Right atrium auricular region (tissue), 2 donors: Measurements from ENCODE around the gene NUDT21. TPM values are rescaled to one million over a fixed set of nuclear protein-coding genes. Genes with fewer than 3 reads are reported as not detected.
"Not testable (repeated sequence)": the region's sequence is repeated elsewhere in the genome, so short reads cannot be mapped to it uniquely, and the experiment has no call there.

Source experiments
- DNase-seq: peaks from one replicate; pipeline ENCODE4 v3.0.0-alpha.2; 2019; ENCODE audit warnings: low spot score
- H3K27ac ChIP-seq, 2 donors: fragments of 200-600 bp; sonication (generic); 1 replicate in 1 of 2; 2 replicates in 1 of 2; pipeline ENCODE4 v1.5.1; 2016 to 2019
- H3K27me3 ChIP-seq, 2 donors: fragments of 200-600 bp; sonication (generic); one replicate each; pipeline versions ENCODE4 v1.5.1 to v1.6.0; 2017 to 2019
- H3K36me3 ChIP-seq: fragments of 200-600 bp; sonication (generic); one replicate; pipeline ENCODE4 v1.5.1; 2016
- H3K4me1 ChIP-seq, 2 donors: fragments of 200-600 bp; sonication (generic); one replicate each; pipeline versions ENCODE4 v1.5.1 to v1.6.0; 2017 to 2019
- H3K4me3 ChIP-seq, 2 donors: fragments of 200-600 bp; sonication (generic); 1 replicate in 1 of 2; 2 replicates in 1 of 2; pipeline ENCODE4 v1.5.1; 2017 to 2019; ENCODE audit warnings: mild to moderate bottlenecking in 1 of 2, moderate library complexity in 1 of 2
- H3K9me3 ChIP-seq, 2 donors: fragments of 200-600 bp; sonication (generic); one replicate each; pipeline ENCODE4 v1.5.1; 2019
- CTCF ChIP-seq, 2 donors: fragments of 200-600 bp; sonication (generic); IDR thresholded peaks; one replicate each; pipeline ENCODE4 v1.5.1; 2019; ENCODE audit warnings: antibody characterized with exemption in 2 of 2
- total RNA-seq, 2 donors: library from RNA; depleted of rRNA; stranded (reverse); fragments of >200 nt; gene quantifications; one replicate each; pipeline ENCODE4 v1.1.0, GENCODE V29; 2016

NUDT21 gene
- total RNA-seq, 2 donors from 2014 or later = 37.0 to 43.7 TPM

- Histone ChIP-seq H3K27me3 (no peaks in the 10 kb centered on the region), H3K27ac (no peak overlapping the region), H3K9me3 (no peaks in the 10 kb centered on the region), H3K4me1 (no peaks in the 10 kb centered on the region), H3K4me3 (no peak overlapping the region), H3K36me3 (peaks cover 67% of the 10 kb centered on the region)
- no peak for DNase-seq
- TF ChIP-seq CTCF (IDR thresholded peaks at IDR 0.05) = no peak
These were observed 45.0 kb downstream of the NUDT21 start for GRCh38 chr16:56405977-56406672.

GRCh38 chr16:56401482-56401881, 49.6 kb downstream of the NUDT21 start:
- no peak overlapping the region for H3K4me3 ChIP-seq
- peaks cover 54% of the 10 kb centered on the region for H3K36me3 ChIP-seq
- H3K9me3 ChIP-seq = no peaks in the 10 kb centered on the region
- H3K27ac ChIP-seq = no peak overlapping the region
- H3K4me1 ChIP-seq = no peaks in the 10 kb centered on the region
- DNase-seq = no peak
- H3K27me3 ChIP-seq = no peaks in the 10 kb centered on the region
- no peak for TF ChIP-seq CTCF (IDR thresholded peaks at IDR 0.05)

DNA sequence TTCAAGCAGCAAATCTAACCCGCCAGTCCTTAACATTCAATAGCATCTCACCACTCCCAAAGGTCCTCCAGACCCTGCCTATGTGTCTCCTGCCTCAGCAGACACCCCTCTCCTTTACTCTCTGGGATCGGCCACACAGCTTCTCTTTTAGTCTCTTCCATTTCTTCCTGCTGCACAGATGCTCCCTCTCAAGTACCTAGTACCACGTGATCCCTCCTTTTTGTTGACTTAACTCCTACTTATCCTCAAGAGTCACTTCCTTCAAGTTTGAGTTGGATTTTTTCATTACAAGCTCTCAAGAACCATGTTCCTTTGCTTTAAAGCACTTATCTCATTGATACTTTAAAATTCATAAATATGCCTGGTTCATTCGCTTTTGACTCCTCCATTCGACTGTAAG, 50.7 kb downstream of the NUDT21 start:
- Histone ChIP-seq H3K27me3 (no peaks in the 10 kb centered on the region), H3K36me3 (peaks cover 54% of the 10 kb centered on the region), H3K4me3 (no peak overlapping the region), H3K4me1 (no peaks in the 10 kb centered on the region), H3K9me3 (no peaks in the 10 kb centered on the region), H3K27ac (no peak overlapping the region)
- no peak for DNase-seq
- no peak for TF ChIP-seq CTCF (IDR thresholded peaks at IDR 0.05)

- H3K27ac ChIP-seq = no peak overlapping the region
- peaks cover 47% of the 10 kb centered on the region for H3K36me3 ChIP-seq
- H3K4me1 ChIP-seq = no peaks in the 10 kb centered on the region
These were observed 51.6 kb downstream of the NUDT21 start for GRCh38 chr16:56399486-56399885.

DNA sequence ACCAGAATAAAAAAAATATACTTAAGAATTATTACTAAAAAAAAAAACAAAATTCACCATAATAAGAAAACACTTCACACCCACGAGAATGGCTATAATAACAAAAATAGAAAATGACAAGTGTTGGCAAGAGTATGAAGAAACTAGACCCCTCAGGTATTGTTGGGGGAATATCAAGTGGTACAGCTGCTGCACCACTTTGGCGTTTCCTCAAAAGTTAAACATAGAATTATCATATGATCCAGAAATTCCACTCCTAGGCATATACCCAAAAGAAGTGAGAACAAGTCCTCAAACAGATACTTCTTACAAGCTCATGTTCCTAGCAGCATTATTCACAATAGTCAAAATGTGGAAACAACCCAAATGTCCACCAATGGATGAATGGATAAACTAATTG, 52.1 kb downstream of the NUDT21 start:
- H3K36me3 ChIP-seq = peaks cover 43% of the 10 kb centered on the region
- TF ChIP-seq CTCF (IDR thresholded peaks at IDR 0.05) = no peak
- no peak overlapping the region for H3K4me3 ChIP-seq
- H3K4me1 ChIP-seq = no peaks in the 10 kb centered on the region
- no peak for DNase-seq
- no peaks in the 10 kb centered on the region for H3K9me3 ChIP-seq
- no peak overlapping the region for H3K27ac ChIP-seq
- no peaks in the 10 kb centered on the region for H3K27me3 ChIP-seq

More at GRCh38 chr16:56399486-56399885, 51.6 kb downstream of the NUDT21 start:
- no peak overlapping the region for H3K4me3 ChIP-seq
- TF ChIP-seq CTCF (IDR thresholded peaks at IDR 0.05) = no peak
- no peak for DNase-seq
- H3K9me3 ChIP-seq = no peaks in the 10 kb centered on the region
- no peaks in the 10 kb centered on the region for H3K27me3 ChIP-seq

DNA sequence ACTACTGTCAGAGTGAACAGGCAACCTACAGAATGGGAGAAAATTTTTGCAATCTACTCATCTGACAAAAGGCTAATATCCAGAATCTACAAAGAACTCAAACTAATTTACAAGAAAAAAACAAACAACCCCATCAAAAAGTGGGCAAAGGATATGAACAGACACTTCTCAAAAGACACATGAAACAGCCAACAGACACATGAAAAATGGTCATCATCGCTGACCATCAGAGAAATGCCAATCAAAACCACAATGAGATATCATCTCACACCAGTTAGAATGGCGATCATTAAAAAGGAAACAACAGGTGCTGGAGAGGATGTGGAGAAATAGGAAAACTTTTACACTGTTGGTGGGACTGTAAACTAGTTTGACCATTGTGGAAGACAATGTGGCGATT, 54.4 kb downstream of the NUDT21 start:
- peaks cover 28% of the 10 kb centered on the region for H3K36me3 ChIP-seq

More for the DNA sequence above, 54.4 kb downstream of the NUDT21 start:
- not testable (repeated sequence) for H3K27me3 ChIP-seq, H3K27ac ChIP-seq, H3K4me3 ChIP-seq, DNase-seq, H3K4me1 ChIP-seq, H3K9me3 ChIP-seq
